ENCODE results near the gene MACROD2. TPM values are rescaled to one million over a fixed set of nuclear protein-coding genes. Genes with fewer than 3 reads are reported as not detected.

The MACROD2 gene
- total RNA-seq, 1 experiment from 2014 or later: 3.1 TPM

DNA sequence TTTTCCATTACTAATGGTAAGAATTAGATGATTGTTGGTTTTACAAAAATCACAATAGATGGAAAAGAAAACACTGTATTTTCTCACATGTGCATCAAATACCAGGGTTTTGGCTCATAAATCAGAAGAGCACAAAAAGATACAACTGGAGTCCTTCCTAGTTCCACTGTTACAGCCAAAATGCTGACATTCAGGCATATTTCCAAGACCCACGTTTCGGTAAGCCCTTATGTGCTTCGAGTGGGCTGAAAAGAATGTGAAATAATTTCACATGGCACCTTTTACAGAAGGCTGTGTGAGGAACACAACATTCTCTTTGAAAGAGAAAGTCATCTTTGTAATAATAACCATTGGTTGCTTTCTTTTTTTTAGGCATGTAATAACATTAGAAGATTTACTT, 668.8 kb downstream of the MACROD2 start:
- intact Hi-C loops (cut with micrococcal nuclease): no loop called here
- Mint-ChIP-seq H3K36me3 (ENCODE audit: insufficient read depth, unreplicated experiment) (no peaks in the 10 kb centered on the region), H3K4me1 (ENCODE audit: insufficient read depth, unreplicated experiment) (no peaks in the 10 kb centered on the region), H3K9me3 (ENCODE audit: unreplicated experiment) (no peaks in the 10 kb centered on the region), H3K27ac (ENCODE audit: low read depth, unreplicated experiment) (no peak overlapping the region), H3K4me3 (ENCODE audit: unreplicated experiment) (no peak overlapping the region), H3K27me3 (ENCODE audit: insufficient read depth, unreplicated experiment) (no peaks in the 10 kb centered on the region)
- BruUV-seq (replicated peaks): no TSS peak
- POLR2A ChIA-PET: no interaction called here
- TF ChIP-seq CTCF (IDR thresholded peaks at IDR 0.05; ENCODE audit: unreplicated experiment): no peak
- CTCF ChIA-PET: no interaction called here
- DNase-seq (ENCODE audit: unreplicated experiment): no peak

DNA sequence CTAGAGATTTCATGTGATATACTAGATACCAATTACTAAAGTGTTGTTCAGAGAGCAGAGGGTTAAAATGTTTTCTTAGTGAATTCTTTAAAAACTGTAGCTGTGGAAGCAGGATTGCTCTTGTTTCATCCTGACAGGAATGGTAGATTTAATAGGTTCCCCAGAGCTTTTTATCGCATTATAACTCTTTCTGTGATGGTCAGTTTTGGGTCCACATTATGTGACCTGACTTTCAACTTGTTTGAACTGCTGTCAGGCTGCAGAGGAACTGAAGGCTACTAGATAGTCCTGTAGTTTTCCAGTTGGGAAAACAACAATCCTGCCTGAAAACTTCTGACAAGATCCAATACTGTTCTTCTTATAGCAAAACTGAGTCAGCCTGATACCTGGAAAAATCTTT, 671.4 kb downstream of the MACROD2 start:
- no peaks in the 10 kb centered on the region for H3K4me1 Mint-ChIP-seq (ENCODE audit: insufficient read depth, unreplicated experiment)
- no TSS peak for BruUV-seq (replicated peaks)
- H3K4me3 Mint-ChIP-seq (ENCODE audit: unreplicated experiment): no peak overlapping the region
- intact Hi-C loops (cut with micrococcal nuclease): no loop called here
- CTCF ChIA-PET: no interaction called here
- TF ChIP-seq CTCF (IDR thresholded peaks at IDR 0.05; ENCODE audit: unreplicated experiment): no peak
- H3K36me3 Mint-ChIP-seq (ENCODE audit: insufficient read depth, unreplicated experiment): no peaks in the 10 kb centered on the region
- no peaks in the 10 kb centered on the region for H3K9me3 Mint-ChIP-seq (ENCODE audit: unreplicated experiment)
- DNase-seq (ENCODE audit: unreplicated experiment): no peak
- no peaks in the 10 kb centered on the region for H3K27me3 Mint-ChIP-seq (ENCODE audit: insufficient read depth, unreplicated experiment)
- no peak overlapping the region for H3K27ac Mint-ChIP-seq (ENCODE audit: low read depth, unreplicated experiment)
- POLR2A ChIA-PET: interaction anchor here (0.6 to 1.0 kb wide), 3 partner anchors 16 to 1666 kb away, joined by 3 to 4 read pairs (median 3); no protein-coding TSS in a partner anchor

GRCh38 chr20:14667226-14667625, 671.9 kb downstream of the MACROD2 start:
- Mint-ChIP-seq H3K9me3 (ENCODE audit: unreplicated experiment) (no peaks in the 10 kb centered on the region), H3K4me1 (ENCODE audit: insufficient read depth, unreplicated experiment) (no peaks in the 10 kb centered on the region), H3K27ac (ENCODE audit: low read depth, unreplicated experiment) (no peak overlapping the region), H3K36me3 (ENCODE audit: insufficient read depth, unreplicated experiment) (no peaks in the 10 kb centered on the region), H3K4me3 (ENCODE audit: unreplicated experiment) (no peak overlapping the region), H3K27me3 (ENCODE audit: insufficient read depth, unreplicated experiment) (no peaks in the 10 kb centered on the region)
- CTCF ChIA-PET: interaction anchor here (0.6 to 1.2 kb wide), 4 partner anchors 8 to 1091 kb away, joined by 3 to 4 read pairs (median 4); no protein-coding TSS in a partner anchor
- POLR2A ChIA-PET: interaction anchor here (0.6 kb wide), 1 partner anchor 1665 kb away, joined by 3 read pairs; no protein-coding TSS in a partner anchor
- BruUV-seq (replicated peaks): no TSS peak
- intact Hi-C loops (cut with micrococcal nuclease): no loop called here
- DNase-seq (ENCODE audit: unreplicated experiment): no peak
- no peak for TF ChIP-seq CTCF (IDR thresholded peaks at IDR 0.05; ENCODE audit: unreplicated experiment)

DNA sequence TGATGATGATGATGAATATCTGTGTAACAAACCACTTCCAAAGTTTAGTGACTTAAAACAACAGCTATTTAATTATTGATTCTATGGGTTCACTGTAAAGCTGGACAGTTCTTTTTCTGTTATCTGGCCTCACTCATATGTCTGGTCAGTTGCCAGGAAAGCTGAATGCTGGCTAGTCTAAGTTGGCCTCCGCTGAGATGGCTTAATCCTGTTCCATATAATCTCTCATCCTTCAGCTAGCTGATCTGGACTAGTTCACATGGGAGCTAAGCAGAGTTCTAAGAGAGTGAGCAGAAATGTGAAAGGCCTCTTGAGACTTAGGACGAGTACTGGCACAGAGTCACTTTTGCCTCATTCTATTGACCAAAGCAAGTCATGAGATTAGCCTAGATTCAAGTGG, 676.8 kb downstream of the MACROD2 start:
- no peak for TF ChIP-seq CTCF (IDR thresholded peaks at IDR 0.05; ENCODE audit: unreplicated experiment)
- Mint-ChIP-seq H3K36me3 (ENCODE audit: insufficient read depth, unreplicated experiment) (peaks cover 7% of the 10 kb centered on the region), H3K27me3 (ENCODE audit: insufficient read depth, unreplicated experiment) (no peaks in the 10 kb centered on the region), H3K27ac (ENCODE audit: low read depth, unreplicated experiment) (no peak overlapping the region), H3K4me3 (ENCODE audit: unreplicated experiment) (no peak overlapping the region), H3K9me3 (ENCODE audit: unreplicated experiment) (peaks cover 15% of the 10 kb centered on the region), H3K4me1 (ENCODE audit: insufficient read depth, unreplicated experiment) (no peaks in the 10 kb centered on the region)
- intact Hi-C loops (cut with micrococcal nuclease): no loop called here
- no TSS peak for BruUV-seq (replicated peaks)
- CTCF ChIA-PET: interaction anchor here (0.7 to 1.3 kb wide), 2 partner anchors 16 to 335 kb away, joined by 3 to 4 read pairs; partner anchors contain the start of gene FLRT3
- no peak for DNase-seq (ENCODE audit: unreplicated experiment)
- POLR2A ChIA-PET: interaction anchor here (0.9 kb wide), 1 partner anchor 16 kb away, joined by 4 read pairs; no protein-coding TSS in a partner anchor

Measured in MCF 10A (cell line).